OCI-LY7 (cell line): ENCODE measurements around the gene COL17A1. TPM values are rescaled to one million over a fixed set of nuclear protein-coding genes. Genes with fewer than 3 reads are reported as not detected.

Experiments
- BruUV-seq: library from RNA; stranded (reverse); fragments of 400-500 nt; replicated peaks from 2 replicates; lab custom pipeline; 2021; lab: Mats Ljungman, UMichigan
- CTCF ChIA-PET: fragments of 300-600 bp; sonication (Branson Sonifier 250); formaldehyde crosslinking; loops from one replicate; lab custom pipeline; 2022; ENCODE audit warnings: antibody characterized with exemption; ENCODE audit not compliant: unreplicated experiment; lab: Charles Lee
- POLR2A ChIA-PET: fragments of 300-600 bp; sonication (Branson Sonifier 250); formaldehyde crosslinking; loops from one replicate; lab custom pipeline; 2022; ENCODE audit warnings: antibody characterized with exemption; lab: Charles Lee
- DNase-seq: peaks from one replicate; pipeline ENCODE4 v3.0.0-alpha.2; 2015; ENCODE audit warnings: low spot score
- H2AFZ ChIP-seq: fragments of 200-600 bp; sonication (generic), shearing (Covaris generic); 2 replicates; pipeline ENCODE4 v1.6.1; 2014; ENCODE audit warnings: mild to moderate bottlenecking, antibody characterized with exemption, low read length, moderate library complexity
- H3K27ac ChIP-seq: fragments of 200-600 bp; sonication (generic); 2 replicates; pipeline ENCODE4 v1.5.1; 2014; ENCODE audit warnings: mixed run types, low read depth, mild to moderate bottlenecking, moderate library complexity, low read length, inconsistent platforms; ENCODE audit not compliant: poor library complexity, severe bottlenecking
- H3K36me3 ChIP-seq: fragments of 200-600 bp; sonication (generic); 2 replicates; pipeline ENCODE4 v1.6.1; 2014; ENCODE audit warnings: mild to moderate bottlenecking, antibody characterized with exemption, low read length, moderate library complexity, mixed read lengths; ENCODE audit not compliant: insufficient read depth
- H3K4me1 ChIP-seq: fragments of 200-600 bp; sonication (generic); 2 replicates; pipeline ENCODE4 v1.5.1; 2014; ENCODE audit warnings: mild to moderate bottlenecking, low read length; ENCODE audit not compliant: insufficient read depth, poor library complexity, severe bottlenecking
- H3K4me2 ChIP-seq: fragments of 200-600 bp; sonication (generic); 2 replicates; pipeline ENCODE4 v1.6.1; 2014; ENCODE audit warnings: mild to moderate bottlenecking, low read length
- H3K4me3 ChIP-seq: fragments of 200-600 bp; sonication (generic); 2 replicates; pipeline ENCODE4 v1.5.1; 2014; ENCODE audit warnings: mild to moderate bottlenecking, low read depth, low read length; ENCODE audit not compliant: poor library complexity, severe bottlenecking
- H3K79me2 ChIP-seq: fragments of 200-600 bp; sonication (generic); 2 replicates; pipeline ENCODE4 v1.6.1; 2016; ENCODE audit warnings: low read depth, mild to moderate bottlenecking, low read length, moderate library complexity, mixed read lengths; ENCODE audit not compliant: insufficient read depth
- H3K9me2 ChIP-seq: fragments of 200-600 bp; sonication (generic); 2 replicates; pipeline ENCODE4 v1.6.1; 2016; ENCODE audit warnings: mild to moderate bottlenecking, low read length, mixed read lengths; ENCODE audit not compliant: insufficient read depth
- H3K9me3 ChIP-seq: fragments of 200-600 bp; sonication (generic); 2 replicates; pipeline ENCODE4 v1.6.1; 2014; ENCODE audit warnings: mild to moderate bottlenecking, mixed run types, low read length, mixed read lengths
- H4K20me1 ChIP-seq: fragments of 200-600 bp; sonication (generic); 2 replicates; pipeline ENCODE4 v1.6.1; 2014; ENCODE audit warnings: mild to moderate bottlenecking, antibody characterized with exemption, low read length, moderate library complexity, mixed read lengths; ENCODE audit not compliant: insufficient read depth
- CTCF ChIP-seq: fragments of 200-600 bp; sonication (generic); conservative IDR thresholded peaks from 2 replicates; pipeline ENCODE4 v1.5.1; 2014; ENCODE audit warnings: mild to moderate bottlenecking, antibody characterized with exemption, low read length, moderate library complexity, mixed read lengths
- EZH2phosphoT487 ChIP-seq: fragments of 200-600 bp; sonication (generic); IDR thresholded peaks from 2 replicates; pipeline ENCODE4 v1.6.1; 2018; ENCODE audit warnings: low read depth, borderline replicate concordance, mild to moderate bottlenecking, mixed run types, antibody characterized with exemption, low read length, moderate library complexity, mixed read lengths
- intact Hi-C: fragments of 100-400 bp; cut with micrococcal nuclease; formaldehyde crosslinking; loops from one replicate; pipeline ENCODE4 v1.10.0; 2022; ENCODE audit not compliant: unreplicated experiment
- total RNA-seq, 2 experiments: library from RNA; depleted of rRNA in 1 of 2; stranded (reverse); fragments of >200 nt in 1 of 2; shearing (Covaris generic) in 1 of 2; gene quantifications; 2 replicates each; pipeline ENCODE4 v1.2.3, GENCODE V29; 2014 to 2022

COL17A1 gene
- total RNA-seq, 2 experiments from 2014 or later = 0.17 TPM; not detected in 1

DNA sequence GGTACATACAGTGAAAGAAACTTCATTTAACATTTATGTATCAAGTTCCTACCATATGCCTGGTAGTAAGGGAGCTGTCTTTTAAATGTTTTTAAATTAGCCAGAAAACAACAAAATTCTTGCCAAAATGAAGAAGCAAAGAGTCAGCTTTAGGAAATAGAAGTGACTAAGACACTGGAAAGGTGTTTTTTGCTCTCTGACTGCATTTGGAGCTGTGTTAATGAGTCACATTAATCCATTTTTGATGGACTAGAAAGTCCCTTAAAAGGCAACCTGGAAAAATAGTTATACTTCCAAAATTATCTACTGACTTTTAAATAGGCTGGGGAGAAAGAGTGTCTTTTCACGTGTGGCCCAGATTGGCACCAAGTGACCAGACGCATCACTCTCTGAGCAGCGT, 3.9 kb upstream of the COL17A1 start:
- Histone ChIP-seq H4K20me1 (no peaks in the 10 kb centered on the region), H3K36me3 (no peaks in the 10 kb centered on the region), H3K4me2 (no peak overlapping the region), H3K9me2 (no peaks in the 10 kb centered on the region), H3K9me3 (no peaks in the 10 kb centered on the region), H3K4me1 (no peaks in the 10 kb centered on the region), H2AFZ (no peak overlapping the region), H3K4me3 (no peak overlapping the region), H3K27ac (no peak overlapping the region), H3K79me2 (no peaks in the 10 kb centered on the region)
- no peak for TF ChIP-seq EZH2phosphoT487
- TF ChIP-seq CTCF = no peak
- ChIA-PET POLR2A (interaction anchor here (0.6 to 1.0 kb wide), 2 partner anchors 12 to 1005 kb away, joined by 3 read pairs; no protein-coding TSS in a partner anchor), CTCF (no interaction called here)
- no peak for DNase-seq
- no TSS peak for BruUV-seq
- intact Hi-C loops = no loop called here

DNA sequence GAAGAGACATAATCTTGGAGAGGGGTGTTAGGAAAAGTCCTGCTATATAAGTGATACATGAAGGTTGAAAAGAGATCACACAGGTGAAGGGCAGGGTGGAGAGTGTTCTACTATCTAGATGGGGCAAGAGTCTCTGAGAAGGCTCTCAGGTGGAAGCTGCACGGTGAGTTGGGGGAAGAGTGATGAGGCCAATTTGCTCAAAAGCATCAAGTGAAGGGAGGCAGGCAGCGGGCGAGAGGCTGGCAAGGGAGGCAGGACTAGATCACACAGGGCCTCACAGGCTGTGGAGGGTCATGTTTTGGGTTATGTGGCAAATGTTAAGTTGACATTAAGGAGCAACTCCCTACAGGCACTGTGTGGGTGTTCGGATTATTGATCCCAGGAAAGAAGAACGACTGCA, 2.6 kb upstream of the COL17A1 start:
- no TSS peak for BruUV-seq
- POLR2A ChIA-PET = interaction anchor here (0.6 kb wide), 1 partner anchor 10 kb away, joined by 3 read pairs; no protein-coding TSS in a partner anchor
- no peaks in the 10 kb centered on the region for H3K79me2 ChIP-seq

More for the DNA sequence above, 2.6 kb upstream of the COL17A1 start:
- intact Hi-C loops = no loop called here
- no peaks in the 10 kb centered on the region for H3K9me3 ChIP-seq
- no peaks in the 10 kb centered on the region for H3K4me1 ChIP-seq
- H2AFZ ChIP-seq = no peak overlapping the region
- TF ChIP-seq EZH2phosphoT487 (no peak), CTCF (no peak)
- no peaks in the 10 kb centered on the region for H3K36me3 ChIP-seq
- H3K27ac ChIP-seq = no peak overlapping the region
- H4K20me1 ChIP-seq = no peaks in the 10 kb centered on the region
- no peaks in the 10 kb centered on the region for H3K9me2 ChIP-seq
- H3K4me3 ChIP-seq = no peak overlapping the region
- no peak overlapping the region for H3K4me2 ChIP-seq
- CTCF ChIA-PET = no interaction called here
- no peak for DNase-seq
